HG03064 (cell line): ENCODE measurements around the gene ABTB2.
A peak's percentile ranks its signal among the peaks of the same experiment; 100 is the strongest.

ENCODE experiments used
- ATAC-seq: cut with Tn5 transposase; IDR thresholded peaks from one replicate; pipeline ENCODE4 v1.9.1; 2021; ENCODE audit warnings: low read depth; ENCODE audit not compliant: unreplicated experiment

The ABTB2 gene

DNA sequence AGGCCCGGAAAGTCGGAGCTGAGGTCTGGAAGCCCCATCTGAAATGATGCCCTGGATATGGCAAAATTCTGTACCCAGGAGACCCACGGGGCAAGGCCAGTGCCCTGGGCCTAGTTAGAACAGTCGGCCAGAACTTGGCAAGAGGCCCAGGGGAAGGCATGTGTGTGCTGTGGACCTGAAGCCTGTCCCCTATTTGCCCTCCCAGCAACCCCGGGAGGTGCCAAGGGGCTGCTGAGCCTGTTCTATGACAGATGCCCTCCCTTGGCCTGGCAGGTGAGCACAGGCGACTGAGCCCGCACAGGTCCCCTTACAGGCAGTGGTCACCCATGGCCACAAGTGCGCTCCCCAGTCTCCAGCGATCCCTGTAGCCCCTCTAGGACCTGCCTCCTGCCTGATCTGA is 200.6 kb downstream of the ABTB2 start:
- no peak for ATAC-seq

DNA sequence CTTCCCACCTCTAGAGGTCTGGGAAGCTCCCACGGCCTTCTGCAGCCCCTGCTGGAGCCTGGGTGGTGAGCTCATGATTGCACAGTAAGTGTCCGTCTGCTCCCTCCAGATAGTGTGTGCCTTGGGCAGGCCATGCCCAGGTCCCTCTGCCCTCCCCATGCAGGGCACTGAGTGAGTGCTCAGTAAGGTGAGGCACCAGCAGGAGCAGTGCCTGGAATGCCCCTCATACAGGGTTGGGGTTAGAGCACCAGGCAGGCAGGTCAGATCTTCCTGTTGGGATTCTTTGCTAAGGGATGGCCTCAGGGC is 202.1 kb downstream of the ABTB2 start:
- no peak for ATAC-seq

DNA sequence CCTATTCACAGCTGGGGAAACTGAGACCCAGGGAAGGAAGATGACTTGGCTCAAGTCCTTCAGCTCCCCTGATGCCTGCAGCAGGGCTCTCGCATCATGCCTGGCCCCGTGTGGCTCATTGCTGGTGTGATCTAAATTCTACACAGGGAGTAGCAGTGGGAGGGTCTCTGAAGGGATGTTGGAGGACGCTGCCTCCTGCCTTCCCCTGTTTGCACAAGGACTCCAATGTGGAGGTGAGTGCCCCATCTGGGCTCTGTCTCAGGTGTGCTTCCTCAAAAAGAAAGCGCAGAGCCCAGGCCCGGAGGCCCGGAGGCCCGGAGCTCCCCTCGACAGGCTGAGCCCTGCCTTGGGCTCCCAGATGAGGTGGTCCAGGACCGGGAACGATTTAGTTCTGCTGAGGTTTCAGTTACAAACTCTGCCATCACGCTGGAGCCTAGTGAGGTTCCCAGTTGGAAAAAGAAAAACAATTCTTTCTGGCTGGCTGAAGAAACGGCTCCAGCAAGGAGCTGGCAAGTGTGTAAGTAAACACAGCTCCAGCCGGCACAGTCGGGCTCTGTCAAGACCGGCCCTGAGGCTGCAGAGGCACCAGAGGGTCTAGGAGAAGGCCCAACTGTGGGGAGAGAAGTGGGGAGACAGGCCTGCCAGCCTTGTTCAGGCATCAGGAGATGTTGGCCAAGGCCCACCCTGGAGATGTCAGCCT is 202.6 kb downstream of the ABTB2 start:
- ATAC-seq, result no peak

DNA sequence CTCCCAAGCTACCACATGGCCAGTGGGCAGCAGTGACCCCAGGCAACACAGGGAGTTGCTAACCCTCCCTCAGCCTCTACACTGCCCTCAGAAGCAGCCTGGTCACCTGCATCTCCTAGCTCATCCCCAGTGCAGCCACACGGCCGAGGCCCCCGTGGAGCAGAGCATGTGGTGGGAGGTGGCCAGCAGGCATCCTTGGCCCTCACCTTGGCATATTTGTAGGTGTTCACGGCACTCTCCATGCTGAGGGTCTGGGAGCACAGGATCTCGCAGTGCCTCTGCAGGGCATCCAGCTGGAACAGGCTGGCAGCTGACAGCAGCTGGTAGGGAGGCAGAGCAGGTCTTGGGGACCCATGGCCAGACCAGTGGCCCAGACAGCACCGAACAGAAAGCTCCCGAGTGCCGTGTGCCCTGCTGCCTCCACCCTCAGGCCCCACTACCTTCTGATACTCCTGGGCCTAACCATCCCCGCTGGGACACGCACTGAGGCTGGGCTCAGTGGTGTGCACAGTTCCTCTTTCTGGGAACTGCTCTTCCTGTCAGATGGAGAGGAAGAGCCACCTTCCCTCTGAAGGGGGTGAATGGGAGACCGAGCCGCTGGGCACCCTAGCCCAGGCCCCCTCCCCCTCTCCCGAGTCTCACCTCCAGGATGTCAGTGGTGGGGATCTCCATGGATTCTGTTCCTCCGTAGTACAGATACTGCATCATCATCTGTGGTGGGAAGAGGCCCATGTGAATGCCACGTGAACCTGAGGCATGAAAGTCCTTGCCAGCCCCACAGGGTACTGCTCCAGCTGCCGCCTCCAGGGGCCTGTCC is 203.5 kb downstream of the ABTB2 start:
- peak; percentile 70 for ATAC-seq

DNA sequence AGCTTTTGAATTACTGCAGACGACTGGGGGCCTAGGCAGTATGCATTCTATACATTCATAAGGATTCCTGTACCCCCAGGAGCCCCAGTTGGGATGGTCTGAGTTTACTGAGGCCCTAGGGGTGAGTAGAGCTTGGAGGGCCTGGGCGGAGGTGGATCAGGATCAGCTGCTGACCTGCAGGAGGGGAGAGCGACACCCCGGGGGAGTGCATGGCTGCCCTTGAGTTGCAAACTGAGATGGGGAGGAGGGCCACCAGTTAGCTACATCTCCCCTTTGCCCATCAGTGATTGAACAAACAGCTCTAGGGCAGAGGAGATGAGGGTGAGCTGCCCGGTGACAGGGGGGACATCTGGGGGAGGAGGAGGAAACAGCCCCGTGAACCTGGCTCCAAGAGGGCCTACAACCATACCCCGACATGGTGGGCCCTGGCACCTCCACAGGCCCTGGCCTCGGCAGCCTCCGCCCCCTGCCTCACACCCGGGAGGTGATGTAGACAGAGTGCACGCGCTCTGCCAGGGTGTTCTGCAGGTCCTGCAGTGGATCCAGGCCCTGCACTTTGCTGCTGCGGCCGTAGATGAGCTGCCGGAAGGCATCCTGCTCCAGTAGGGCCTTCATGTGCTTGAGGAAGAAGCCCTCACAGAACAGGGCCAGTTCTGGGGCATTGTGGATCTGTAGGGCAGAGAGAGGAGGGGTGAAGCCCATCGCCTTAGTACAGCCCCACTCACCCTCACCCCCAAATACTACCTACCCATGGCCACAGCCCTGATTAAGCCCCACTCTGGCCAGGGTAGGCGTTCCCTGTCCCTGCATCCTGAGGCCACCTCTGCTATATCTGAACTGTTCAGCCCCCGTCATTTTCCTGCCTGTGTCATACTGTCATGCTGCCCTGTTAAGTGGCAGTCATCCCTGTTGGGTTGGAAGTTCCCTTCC is 205.6 kb downstream of the ABTB2 start:
- no peak for ATAC-seq

DNA sequence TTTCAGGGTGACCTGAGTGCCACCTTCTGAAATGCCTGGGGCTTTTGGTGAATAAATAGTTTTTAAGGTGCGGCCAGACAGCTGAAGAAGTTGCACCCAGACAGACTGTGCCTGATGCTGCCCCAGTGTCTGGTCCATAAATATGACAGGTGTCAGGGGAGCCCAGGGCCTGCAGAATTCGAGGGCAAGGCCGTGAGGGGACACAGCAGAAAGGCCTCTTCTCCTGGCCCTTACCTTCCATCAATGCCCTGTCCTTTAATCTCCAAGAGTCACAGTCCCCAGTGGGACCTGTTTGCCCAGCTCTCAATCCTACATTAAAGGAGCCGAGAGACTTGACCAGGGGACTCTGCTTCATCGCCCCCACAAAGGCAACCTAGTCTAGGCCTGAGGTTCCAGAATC is 206.6 kb downstream of the ABTB2 start:
- no peak for ATAC-seq

DNA sequence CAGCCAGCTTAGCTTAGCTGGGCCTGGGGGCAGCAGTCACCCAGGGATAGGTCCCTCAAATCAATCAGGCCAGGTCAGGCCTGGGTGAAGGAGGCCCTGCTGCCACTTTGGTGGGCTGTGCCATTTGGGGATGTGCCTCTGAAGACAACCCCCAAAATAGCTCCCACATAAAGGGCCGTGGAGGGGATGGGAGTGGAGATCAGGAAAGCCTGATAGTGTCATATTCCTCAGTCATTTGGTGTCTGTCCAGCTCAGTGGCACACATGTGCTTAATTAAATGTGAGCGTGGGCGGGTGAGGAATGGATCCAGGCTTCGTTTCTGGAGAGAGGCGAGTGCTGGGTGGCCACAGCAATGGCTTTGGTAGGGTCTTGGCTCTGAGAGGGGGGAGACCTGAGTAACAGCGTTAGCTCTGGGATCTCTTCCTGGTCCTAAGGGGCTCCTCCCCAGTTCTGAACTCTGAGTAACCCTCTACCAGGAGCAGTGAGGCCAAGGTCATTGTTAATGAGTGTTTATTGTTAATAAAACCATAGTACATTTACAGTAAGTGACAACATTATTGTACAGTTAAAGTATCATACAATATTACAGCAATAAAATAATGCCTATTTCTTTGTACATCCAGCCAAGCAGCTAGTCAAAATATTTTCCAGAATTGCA is 207.2 kb downstream of the ABTB2 start:
- no peak for ATAC-seq

DNA sequence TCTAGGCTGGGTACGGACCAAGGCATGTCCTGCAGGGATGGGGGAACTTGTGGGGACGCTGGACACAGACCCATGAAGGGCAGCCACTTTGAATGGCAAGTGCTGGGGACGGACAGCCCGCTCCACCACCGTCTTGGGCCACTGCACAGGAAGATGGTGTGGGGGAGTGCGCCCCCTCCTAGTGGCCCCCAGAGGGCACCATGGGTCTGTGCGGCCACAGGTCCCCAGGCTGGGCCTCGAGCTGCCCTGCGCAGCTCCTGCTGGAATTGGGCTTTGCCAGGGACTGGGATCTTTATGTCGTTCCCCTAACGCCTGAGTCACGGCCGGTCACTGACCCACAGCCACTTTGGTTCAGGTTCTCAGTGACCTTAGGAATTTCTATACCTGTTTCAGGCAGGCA is 208.0 kb downstream of the ABTB2 start:
- no peak for ATAC-seq

DNA sequence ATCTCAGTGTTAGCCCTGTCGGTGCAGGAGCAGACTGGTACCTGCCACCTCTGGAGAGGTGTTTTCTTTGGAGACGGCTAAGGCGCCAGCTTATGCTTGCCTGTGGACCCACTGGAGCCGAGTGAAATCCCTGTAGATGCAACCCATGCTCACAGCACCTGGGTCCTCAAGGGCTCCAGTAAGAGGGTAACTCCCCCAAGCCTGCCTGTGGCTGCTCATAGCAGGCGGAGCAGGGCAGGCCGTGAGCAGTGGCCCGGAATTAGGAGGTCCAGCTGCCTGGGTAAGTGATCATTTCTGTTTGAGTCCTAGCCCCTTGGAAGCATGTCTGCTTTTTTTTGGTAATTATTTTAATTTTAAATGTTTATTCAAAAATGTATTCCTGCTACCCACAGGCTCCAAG is 208.5 kb downstream of the ABTB2 start:
- no peak for ATAC-seq

DNA sequence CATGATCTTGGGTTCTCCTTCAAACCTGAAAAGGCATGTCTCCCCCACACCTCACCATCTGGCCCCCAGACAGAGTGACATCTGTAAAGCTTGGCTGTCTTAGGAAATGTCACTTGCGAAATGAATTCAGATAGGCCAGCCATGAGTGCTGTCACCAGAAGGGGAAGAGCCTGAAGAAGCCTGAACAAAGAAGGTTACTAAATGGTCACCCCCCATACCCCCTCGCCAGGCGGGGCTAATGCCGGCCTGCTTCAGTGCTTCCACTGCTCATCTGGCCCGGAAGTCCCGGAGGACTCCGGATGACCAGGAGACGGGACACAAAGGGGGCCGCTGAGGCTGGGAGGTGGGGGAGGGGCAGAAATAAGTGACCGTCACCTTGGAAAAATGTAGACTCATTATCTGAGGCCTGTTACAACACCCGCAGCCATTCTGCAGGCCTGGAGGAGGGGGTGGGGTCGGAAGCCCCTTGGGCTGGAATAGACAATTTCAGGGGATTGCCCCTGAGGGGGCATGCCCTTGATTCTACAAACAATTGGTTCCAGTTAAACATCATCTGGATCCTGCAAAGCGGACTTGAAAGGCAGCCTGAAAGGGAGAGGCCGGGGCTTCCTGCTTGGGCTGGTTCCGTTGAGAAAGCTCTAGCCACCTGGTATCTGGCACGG is 209.2 kb downstream of the ABTB2 start:
- no peak for ATAC-seq

DNA sequence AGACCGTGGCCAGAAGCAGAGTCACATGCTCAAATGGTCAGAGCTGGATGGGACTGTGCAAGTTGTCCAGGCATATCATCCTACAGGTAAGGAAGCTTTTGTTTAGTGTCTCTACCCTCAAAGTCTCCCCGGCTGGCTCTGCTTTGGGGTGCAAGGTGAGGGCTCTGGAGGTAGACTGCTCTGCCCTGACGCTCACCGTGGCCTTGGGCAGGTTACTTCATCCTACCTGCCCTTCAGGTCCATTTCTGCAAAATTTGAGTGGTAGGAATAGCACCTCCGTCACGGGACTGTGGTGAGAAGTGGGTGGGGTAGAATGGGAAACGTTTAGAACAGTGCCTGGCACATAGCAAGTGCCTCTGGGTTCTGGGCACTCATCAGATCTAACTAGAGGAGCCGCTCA is 210.2 kb downstream of the ABTB2 start:
- ATAC-seq, result no peak

DNA sequence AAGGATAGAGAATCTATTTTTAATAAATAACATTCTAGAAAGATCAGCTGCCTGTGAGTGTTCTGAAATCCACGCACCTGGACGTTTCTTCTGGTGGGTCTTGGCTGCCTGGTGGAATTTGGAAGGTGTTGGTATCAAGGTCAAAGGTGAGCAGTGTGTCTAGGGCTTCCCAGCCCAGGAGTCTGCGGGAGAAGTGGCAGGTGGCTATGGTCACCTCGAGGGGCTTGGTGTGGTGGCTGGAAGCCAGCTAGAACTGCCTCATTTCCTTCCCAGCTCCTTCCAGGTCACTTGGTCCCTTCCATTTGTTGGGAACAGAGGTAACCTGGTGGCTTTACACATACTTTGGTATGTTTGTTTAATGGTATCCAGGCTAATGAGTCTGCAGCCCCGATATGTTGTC is 210.9 kb downstream of the ABTB2 start:
- ATAC-seq, result no peak

DNA sequence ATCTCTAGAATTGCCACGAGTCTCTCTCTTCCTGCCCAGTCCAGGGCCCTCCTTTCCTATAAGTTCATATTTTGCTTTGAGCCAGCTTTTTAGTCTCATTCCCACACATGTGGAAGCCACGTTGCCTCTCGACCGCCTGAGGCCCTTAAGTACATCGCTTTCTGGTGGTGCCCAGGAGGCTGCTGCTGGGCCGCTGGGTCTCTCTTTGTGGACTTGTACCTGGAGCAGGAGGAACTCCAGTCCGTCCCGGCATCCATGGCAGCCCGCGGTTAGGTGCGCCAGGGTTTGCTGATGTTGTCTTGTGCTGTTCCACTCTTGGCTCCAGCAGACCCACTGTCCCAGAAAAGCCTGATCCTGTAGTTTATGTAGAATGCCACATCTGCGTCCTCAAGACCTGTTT is 211.4 kb downstream of the ABTB2 start:
- no peak for ATAC-seq

DNA sequence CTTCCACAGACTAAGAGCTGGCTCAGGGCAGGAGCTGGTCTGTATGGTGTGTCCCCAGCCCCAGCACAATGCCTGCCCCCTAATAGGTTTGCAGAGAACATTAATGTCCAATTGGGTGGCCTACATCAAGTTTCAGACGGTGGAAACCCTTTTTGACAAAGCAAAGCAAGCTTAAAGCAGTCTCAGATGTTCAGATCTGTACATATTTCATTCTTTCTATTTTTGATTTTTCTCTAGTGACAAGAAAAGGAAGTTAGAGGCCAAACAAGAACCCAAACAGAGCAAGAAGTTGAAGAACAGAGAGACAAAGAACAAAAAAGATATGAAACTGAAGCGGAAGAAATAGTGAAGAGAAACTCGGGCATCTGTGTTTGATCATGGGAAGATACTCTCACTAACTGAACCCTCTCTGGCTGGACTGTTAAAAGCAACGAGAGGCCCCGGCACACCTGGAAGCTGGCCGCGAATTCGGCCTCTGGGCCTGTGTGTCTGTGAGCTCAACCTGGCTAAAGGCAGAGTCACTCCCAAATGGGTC is 211.9 kb downstream of the ABTB2 start:
- peak; percentile 52 for ATAC-seq

DNA sequence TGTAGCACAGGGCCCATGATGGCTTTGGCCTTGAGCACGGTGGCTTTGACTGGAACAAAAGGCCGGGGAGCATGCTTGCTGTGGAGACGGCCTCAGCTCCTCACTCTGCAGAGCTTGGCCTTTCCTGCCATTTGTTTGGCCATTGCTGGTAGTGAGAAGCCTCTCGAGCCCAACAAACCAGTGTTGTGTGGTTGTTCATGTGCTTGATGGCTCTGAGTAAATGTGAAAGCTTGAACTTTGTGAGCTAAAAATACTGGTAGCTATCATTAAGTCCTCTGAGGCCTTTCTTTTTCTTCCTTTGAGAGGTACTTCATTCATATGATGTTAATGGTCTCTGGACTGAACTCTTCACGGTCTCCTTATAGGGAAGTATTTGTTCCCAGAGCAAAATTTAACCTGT is 212.7 kb downstream of the ABTB2 start:
- ATAC-seq, result peak; percentile 53

DNA sequence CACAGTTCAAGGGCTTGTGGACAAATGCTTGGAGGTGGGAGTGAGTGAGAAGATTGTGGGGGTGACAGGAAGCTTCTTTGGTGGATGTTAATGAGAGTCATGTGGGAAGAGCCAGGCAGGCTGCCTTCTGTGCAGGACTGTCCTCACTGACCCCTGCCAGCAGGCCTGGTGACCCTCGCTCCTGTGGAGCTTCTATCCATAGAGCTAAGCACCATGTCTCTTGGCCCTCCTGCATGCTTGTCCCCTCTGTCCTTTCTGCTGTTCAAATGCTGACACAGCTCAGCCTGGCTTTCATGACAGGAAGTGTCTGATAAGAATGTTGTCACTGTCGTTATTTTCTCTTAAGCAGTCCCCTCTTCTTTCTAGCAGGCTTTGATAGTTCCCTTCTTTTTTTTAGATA is 214.8 kb downstream of the ABTB2 start:
- no peak for ATAC-seq

DNA sequence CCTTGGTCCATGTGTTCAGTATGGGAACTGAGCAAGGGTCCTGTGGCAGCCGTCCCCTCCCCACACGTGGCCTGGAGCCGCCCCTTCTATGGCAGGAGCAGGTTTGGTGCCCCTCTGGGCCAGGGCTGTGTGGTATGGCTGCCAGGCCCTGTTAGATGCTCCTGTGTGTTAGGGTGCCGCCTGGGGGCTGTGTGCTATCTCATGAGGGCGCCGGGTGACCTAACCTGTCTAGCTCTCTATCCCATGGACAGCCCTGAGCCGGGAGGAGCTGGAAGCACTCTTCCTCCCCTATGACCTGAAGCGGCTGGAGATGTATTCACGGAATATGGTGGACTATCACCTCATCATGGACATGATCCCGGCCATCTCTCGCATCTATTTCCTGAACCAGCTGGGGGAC is 217.7 kb downstream of the ABTB2 start:
- ATAC-seq, result no peak

DNA sequence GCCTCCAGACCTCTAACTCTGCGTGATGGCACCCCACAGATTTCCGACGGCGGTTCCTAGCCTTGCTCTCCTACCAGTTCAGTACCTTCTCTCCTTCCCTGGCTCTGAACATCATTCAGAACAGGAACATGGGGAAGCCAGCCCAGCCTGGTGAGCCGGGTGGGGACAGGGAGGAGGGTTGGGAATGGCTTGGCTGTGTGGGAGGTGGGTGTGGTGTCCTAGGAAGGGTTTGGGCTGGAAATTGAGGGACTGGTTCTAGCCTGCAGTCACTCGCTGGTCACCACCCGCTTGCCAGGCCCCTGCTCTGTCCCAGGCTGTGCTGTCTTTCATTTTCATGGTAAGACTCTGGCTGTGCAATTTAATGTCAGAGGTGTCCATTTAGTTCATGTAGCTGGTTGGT is 218.5 kb downstream of the ABTB2 start:
- no peak for ATAC-seq

DNA sequence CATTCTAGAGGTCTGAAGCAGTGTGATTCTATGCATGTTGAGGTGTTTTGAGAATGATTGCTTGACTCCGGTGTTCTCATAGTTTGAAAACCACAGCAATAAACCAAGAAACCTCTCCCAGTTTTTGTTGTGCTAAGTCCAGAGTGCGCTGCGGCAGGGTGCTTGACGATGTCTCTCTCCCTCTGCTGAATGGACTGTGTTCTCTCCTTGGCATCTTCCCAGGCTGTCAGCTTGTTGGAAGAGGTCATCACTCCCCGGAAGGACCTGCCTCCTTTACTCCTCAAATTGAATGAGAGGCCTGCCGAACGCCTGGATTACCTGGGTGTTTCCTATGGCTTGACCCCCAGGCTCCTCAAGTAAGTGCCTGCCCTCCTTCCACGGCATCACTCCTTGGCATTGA is 221.4 kb downstream of the ABTB2 start:
- ATAC-seq, result no peak

DNA sequence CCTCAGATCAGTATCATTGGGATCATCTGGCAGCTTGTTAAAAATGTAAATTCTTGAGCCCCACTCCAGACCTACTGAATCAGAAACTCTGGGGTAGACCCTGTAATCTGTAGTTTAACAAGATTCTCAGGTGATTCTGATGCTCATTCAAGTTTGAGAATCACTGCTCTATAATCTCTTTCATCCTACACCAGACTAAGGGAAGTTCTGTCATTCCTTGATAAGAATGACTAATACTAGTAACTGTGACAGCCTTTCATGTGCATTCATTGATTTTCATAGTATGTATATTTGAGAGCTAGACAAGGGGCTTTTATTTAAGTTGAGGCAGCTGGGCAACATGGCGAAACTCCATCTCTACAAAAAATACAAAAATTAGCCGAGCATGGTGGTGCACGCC is 222.4 kb downstream of the ABTB2 start:
- no peak for ATAC-seq
